Endothelial cell of umbilical vein (primary cell): ENCODE results near the gene RSF1.

ENCODE experiments used
- MYC ChIP-seq: IDR thresholded peaks from one replicate; pipeline ENCODE4 v1.6.1; 2011; ENCODE audit warnings: mild to moderate bottlenecking, low read depth, low read length
- POLR2AphosphoS5 ChIP-seq: IDR thresholded peaks from 2 replicates; pipeline ENCODE4 v1.6.1; 2012; ENCODE audit warnings: low read depth, mild to moderate bottlenecking, control low read depth, low read length, moderate library complexity; ENCODE audit not compliant: insufficient read depth

DNA sequence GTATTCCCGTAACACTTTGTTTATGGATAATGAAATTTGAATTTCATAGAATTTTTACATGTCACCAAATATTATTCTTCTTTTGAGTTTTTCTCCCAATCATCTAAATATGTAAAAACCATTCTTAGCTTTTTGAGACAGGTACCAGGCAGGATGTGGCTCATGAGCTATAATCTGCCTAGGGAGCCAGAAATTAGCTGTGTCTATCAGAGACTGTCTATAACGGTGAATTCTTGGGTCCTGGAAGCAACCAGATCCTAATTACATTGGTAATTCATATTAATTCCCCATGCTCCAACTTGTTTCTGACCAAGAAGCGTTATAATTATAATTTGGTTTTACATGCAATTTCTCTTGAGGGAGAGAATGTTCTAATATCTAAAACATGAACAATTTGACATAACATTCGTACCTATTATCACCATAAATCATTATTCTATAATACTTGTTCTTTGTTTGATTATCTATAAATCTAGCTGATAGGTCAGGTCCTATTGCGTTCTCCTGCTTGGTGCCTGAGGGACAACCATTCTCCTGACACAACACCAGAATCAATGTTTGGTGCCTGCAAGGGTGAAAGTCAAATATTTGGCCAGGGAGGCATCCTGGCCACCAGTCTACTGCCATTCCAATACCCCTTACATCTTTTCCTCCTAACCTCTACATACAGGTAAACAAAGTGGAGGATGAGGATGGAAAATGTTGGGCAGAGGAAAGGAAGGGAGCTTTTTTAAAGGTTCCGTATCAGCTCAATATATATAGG is 69.9 kb downstream of the RSF1 start:
- TF ChIP-seq POLR2AphosphoS5 (no peak), MYC (no peak)
